ENCODE data around the gene PYCR2. TPM values are rescaled to one million over a fixed set of nuclear protein-coding genes. Genes with fewer than 3 reads are reported as not detected.

PYCR2 gene
- total RNA-seq, 1 donor from 2014 or later: 37.8 TPM

DNA sequence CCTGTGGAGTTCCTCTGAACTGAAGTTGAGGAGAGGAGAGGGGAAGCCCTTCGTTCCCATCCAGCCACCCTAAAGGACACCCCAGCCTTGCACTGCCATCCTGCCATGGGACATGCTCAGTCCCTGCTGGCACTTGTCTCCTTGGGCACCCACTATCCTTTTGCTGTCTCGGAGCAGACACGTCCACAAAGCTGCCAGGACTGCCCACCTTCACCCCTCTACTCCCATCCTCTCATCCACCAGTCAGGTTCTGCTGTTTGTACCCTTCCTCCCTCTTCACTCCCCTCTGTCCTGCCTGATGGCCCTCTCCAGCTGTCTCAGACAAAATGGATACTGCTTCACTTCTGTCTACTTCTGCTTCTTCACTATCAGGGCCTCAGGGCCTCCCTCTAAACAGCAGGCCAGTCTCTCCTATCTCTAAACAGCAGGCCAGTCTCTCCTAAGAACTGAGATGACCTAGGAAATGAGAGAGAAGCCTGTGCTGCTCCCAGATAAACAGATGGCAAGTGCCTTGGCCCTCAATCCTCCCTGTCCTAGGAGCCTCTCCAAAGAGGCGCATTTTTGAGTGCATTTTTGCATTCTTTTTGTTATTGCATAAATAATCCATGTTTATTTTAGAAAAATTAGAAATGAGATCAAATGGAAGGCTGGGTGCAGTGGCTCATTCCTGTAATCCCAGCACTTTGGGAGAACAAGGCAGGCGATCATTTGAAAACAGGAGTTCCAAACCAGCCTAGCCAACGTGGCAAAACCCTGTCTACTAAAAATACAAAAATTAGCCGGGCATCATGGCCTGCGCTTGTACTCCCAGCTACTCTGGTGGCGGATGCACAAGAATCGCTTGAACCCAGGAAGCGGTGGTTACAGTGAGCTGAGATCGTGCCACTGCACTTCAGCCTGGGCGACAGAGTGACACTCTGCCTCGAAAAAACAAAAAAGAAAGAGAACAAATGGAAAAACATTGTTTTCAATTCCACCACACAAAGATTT lies 4.4 kb upstream of the PYCR2 start:
- TF ChIP-seq, protein P1, sequence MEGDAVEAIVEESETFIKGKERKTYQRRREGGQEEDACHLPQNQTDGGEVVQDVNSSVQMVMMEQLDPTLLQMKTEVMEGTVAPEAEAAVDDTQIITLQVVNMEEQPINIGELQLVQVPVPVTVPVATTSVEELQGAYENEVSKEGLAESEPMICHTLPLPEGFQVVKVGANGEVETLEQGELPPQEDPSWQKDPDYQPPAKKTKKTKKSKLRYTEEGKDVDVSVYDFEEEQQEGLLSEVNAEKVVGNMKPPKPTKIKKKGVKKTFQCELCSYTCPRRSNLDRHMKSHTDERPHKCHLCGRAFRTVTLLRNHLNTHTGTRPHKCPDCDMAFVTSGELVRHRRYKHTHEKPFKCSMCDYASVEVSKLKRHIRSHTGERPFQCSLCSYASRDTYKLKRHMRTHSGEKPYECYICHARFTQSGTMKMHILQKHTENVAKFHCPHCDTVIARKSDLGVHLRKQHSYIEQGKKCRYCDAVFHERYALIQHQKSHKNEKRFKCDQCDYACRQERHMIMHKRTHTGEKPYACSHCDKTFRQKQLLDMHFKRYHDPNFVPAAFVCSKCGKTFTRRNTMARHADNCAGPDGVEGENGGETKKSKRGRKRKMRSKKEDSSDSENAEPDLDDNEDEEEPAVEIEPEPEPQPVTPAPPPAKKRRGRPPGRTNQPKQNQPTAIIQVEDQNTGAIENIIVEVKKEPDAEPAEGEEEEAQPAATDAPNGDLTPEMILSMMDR (conservative IDR thresholded peaks at IDR 0.05; ENCODE audit: low read depth, low read length): no peak
- H3K4me3 ChIP-seq (ENCODE audit: low read depth, low read length): no peak overlapping the region
- DNase-seq (ENCODE audit: low read depth): no peak

DNA sequence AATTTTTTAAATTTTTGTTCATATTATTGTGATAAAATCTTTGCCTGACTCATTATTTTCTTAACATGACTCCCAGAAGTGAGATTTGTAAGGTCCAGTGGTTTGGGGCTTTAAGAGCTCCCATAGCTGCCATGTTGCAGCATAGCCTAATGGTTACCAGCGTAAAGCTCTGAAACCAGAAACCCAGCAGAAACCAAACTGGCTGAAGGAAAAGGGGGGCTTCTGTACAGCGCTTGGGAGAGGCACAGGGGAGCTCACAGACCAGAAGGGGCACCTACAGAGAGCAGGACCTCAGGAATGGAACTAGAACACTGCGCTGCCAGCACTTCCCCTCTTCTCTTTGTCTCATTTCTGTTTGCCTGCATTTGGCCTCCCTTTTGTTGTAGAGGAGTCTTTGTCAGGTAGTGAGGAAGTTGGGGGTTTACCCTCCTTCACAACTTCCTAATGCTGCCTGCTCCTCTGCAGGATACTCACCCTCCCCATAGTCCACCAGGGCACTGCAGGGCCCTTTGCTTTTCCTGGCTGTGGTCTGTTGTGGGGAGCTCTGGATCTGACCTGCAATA lies 2.6 kb upstream of the PYCR2 start:
- H3K4me3 ChIP-seq (ENCODE audit: low read depth, low read length): no peak overlapping the region
- DNase-seq (ENCODE audit: low read depth): no peak
- TF ChIP-seq, protein P1 (conservative IDR thresholded peaks at IDR 0.05; ENCODE audit: low read depth, low read length): no peak

DNA sequence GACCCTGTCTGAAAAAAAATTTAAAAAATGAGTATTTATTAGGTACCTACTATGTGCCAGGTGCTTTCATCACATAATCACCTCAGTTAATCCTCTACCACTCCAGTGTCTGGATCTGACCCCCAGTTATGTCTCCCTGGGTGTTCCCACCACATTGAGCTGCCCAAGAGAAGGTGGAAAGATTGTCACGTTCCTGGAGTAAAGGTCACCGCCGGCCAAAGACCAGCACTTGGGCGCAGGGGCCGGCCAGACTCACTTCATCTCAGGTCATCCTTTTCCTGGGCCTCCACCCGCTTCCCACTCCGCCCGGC lies 714 bp downstream of the PYCR2 start:
- DNase-seq (ENCODE audit: low read depth): no peak
- TF ChIP-seq, protein P1 (conservative IDR thresholded peaks at IDR 0.05; ENCODE audit: low read depth, low read length): no peak
- peak overlapping the region; percentile 97 for H3K4me3 ChIP-seq (ENCODE audit: low read depth, low read length)

DNA sequence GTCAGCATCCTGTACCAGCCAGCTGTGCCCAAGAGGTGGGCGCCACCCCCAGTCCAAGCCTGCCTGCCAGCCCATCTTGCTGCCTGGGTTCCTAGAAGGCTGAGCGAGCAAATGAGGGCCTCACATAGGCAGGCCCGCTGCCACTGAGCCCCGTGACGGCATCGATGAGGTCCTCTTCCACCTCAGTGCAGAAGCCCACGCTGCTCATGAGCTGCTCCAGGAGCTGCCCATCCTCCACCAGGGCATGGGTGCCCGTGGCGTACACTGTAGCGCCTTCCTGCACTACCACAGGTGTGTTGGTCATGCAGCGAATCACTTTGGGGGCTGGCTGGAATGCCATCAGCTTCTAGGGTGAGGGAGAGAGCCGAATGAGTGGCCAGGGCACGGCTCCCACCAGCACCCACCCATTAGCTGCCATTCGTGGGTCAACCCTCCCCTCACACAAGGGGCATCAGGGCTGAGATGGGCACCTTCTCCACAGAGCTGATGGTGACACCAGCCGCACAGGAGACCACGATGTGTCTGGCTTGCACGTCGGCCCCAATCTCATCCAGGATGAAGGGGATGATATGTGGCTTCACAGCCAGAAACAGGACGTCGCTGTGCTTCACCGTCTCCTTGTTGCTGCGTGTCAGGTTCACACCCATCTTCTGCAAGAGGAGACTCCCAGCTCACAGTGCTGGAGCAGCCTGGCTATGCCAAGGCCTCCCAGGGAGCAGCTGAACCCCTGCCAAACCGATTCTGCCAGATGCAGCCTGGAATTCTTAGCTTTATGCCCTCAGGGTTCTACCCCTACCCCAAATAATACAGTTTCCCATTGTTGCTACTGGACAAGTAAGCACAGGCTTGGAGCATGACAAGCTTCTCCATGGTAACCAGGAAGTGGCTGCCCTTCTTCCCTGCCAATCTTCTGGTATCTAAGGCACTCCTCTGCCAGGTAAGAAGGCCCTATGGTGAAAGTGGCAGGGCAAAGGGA lies 2.0 kb downstream of the PYCR2 start:
- no peak for DNase-seq (ENCODE audit: low read depth)
- no peak overlapping the region for H3K4me3 ChIP-seq (ENCODE audit: low read depth, low read length)
- TF ChIP-seq, protein P1 (conservative IDR thresholded peaks at IDR 0.05; ENCODE audit: low read depth, low read length): no peak

DNA sequence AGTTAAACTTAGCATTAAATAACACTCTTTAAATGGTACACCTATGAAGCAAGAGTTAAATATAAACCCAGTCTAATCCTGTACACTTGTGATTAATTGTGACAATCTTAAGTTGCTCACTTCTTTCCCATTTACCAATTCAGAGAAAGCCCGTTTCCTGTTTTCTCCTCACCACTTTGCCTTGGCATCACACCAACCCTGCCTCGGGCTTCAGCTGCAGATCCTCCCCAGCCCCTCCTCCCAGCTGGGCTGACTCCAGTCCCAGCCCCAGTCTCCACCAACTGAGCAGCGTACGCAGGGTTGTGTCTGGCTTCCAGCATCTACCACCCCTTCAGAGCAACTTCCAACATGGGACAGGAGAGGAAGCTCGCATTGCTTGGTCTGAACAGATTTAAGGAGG lies 4.1 kb downstream of the PYCR2 start:
- H3K4me3 ChIP-seq (ENCODE audit: low read depth, low read length): no peak overlapping the region
- DNase-seq (ENCODE audit: low read depth): peak; percentile 69
- TF ChIP-seq, protein P1 (conservative IDR thresholded peaks at IDR 0.05; ENCODE audit: low read depth, low read length): no peak

DNA sequence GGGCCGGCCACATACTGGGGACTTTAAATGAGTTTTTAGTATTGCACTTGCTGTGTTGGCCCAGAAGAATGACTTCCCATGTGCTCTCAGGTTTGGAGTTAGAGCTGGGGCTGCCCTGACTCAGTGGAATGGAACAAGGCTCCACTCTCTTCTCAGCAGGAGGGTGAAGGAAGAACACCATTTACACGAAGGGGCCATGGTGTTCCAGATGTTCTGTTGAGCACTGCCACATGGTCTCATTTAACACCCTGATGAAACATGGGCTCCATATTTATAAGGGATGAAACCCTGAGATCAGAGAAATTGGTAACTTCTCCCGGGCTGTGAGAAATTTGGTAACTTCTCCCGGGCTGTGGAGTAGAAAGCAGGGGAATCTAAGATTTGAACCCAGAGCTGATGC lies 5.8 kb downstream of the PYCR2 start:
- no peak overlapping the region for H3K4me3 ChIP-seq (ENCODE audit: low read depth, low read length)
- TF ChIP-seq, protein P1 (conservative IDR thresholded peaks at IDR 0.05; ENCODE audit: low read depth, low read length): no peak
- DNase-seq (ENCODE audit: low read depth): no peak

All from epithelial cell of proximal tubule (primary cell).